GM19324 (cell line): Measurements from ENCODE around the gene MTARC2.
"Not testable (repeated sequence)": the region's sequence is repeated elsewhere in the genome, so short reads cannot be mapped to it uniquely, and the experiment has no call there.

Experiments used
- ATAC-seq: cut with Tn5 transposase; IDR thresholded peaks from one replicate; pipeline ENCODE4 v1.9.1; 2021; ENCODE audit warnings: mild to moderate bottlenecking, moderate library complexity; ENCODE audit not compliant: unreplicated experiment, low FRiP score

MTARC2 gene

GRCh38 chr1:220748089-220748934 lies at the start of gene MTARC2:
TSS of gene MTARC2 (plus strand) at chr1:220748322. CDS start at chr1:220748532, 210 bp downstream.
- ATAC-seq, result peak; percentile 77

DNA sequence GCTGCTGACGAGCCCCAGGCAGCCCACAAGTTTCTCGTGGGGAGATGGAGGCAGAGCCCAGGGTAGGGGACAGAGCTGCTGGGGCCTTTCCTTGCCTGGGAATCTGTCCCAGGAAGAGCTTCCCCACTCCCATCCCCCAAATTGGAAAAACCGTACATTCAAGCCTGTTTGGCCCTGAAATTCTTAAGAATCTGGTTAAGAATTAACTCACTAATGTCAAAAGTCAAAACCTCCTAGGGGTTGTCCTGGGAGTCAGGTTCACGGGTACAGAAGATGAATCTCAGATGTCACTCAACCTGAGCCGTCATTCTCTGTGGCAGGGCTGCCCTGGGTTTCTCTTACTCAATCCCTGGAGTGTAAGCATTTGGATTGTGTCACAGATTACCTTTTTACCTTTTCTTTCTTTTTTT lies 49.5 kb upstream of the MTARC2 start:
- no peak for ATAC-seq

DNA sequence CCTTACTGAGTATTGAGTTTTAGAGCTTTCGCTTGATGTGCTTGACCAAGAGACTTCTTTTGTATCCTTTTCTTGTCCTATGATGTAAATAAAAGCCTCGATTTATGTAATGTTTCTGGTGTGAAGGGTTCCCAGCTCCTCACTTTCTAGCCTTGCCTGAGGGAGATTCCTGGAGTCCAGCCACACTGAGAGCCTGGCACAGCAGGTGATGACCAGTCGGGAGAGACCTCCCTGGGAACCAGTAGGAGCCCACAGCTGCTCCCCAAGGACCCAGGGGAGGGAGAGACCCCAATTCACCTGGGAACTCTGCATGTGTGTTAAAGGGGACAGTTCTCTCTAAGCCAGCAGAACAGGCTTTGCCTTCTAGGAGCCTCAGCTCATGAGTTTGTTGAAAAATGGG lies 49.1 kb upstream of the MTARC2 start:
- no peak for ATAC-seq

DNA sequence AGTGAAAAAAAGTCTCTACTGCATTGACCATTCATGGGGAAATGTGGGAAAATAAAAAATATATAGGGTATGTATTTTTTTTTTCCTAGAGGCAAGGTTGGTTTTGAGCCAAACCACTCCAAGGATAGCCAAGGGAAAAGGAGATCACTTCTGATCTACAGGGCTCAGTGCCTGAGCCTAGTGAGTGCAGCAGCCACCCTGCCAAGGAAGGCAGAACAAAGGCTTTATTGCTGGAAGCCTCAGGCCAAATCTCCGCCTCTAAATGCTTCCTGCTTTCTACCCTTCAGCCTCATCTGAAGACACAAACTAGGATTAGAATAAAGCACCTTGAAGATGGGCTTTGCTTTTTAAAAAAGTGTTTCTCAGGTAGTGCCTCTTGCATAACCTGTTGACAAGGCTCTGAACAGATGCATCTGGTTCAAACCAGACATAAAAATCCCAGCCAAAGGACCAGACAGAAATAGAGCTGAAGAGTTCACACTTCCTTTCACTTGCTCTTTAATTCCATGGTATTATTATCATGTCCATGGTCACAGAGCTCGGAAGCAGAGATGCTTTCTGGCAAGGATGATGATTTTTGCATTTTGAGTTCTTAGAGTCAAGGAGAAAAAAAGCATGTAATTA lies 47.5 kb upstream of the MTARC2 start:
- ATAC-seq, result no peak

DNA sequence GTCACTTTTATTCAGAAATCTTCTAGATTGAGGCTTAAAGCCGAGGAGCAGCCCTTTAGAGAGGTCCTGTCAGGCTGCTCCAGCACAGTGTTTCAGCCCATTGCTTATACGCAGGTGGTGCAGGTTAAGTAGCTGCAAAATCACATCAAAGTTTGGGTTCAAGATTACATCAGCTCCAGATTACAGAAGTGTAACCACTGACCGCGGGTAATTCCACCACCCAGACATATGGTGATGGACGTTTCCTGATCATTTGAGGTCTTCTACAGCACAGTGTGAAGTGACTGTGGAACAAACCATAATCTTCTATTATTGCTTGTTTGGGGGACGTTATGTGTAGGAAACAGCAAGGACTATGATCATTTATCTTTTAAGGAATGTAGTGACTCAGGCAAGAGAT lies 46.1 kb upstream of the MTARC2 start:
- no peak for ATAC-seq

DNA sequence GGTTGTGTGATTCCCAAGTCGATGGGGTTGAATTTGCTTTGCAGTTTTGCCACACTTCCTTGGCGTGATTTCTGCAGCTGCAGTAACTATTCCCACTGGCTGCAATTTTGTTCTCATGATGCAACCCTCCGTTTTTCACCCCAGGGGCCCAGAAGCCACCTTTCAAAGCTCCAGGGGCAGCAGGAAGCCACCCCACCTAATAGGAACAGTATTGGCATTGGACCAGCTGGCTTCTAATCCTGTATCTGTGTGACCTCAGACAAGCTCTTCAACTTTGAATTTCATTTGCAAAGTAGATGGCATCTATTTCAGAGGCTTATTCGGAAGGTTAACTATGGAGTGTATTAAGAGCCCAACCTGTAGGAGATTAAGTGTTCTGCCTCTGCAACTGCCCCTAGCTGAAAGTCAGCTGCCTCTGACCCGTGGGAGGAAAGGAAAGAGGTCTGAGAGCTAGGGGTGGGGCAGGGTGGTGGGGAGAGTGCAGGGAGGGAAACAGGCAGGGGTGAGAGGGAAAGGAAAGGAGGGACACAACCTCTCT lies 45.3 kb upstream of the MTARC2 start:
- ATAC-seq, result no peak

GRCh38 chr1:220703305-220703704 lies 44.8 kb upstream of the MTARC2 start:
- no peak for ATAC-seq

DNA sequence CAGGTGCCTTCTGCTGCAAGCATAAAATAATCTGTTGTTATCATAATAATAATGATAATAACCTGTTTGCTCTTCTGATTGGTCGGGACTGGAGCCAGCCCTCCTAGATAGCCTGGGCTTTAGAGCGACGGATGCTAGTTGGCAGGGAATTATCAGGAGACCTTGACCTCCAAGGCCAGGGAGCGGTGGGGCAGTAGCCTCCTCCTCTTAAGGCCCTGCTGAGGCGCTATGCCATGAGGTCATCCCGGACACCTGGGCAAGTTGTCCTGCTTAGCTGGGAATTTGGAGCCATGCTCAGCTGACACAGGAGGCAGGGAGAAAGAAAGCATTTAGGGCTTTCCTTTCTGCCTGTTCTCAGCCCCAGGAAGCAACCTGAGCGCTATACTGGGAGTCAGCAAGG lies 42.3 kb upstream of the MTARC2 start:
- ATAC-seq, result no peak

DNA sequence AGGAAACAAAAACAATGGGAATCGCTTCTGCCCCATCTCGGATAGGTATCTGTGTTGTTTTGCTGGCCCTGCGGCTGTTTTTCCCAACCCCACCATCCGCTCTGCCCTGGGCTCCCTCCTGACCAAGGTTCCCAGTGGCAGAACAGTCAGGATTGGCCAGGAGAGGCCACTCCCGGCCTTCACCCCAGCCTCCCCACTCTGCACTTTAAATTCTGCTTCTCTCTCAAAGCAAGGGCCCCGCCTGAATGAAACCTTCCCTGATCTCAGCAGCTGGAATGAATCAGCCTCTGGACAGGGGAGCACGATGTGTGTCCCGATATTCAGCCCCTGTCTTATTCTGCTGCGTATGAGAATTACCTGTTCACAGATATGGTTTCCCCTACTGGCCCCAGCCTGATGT lies 41.6 kb upstream of the MTARC2 start:
- ATAC-seq, result no peak

- ATAC-seq, result no peak
These were observed 41.0 kb upstream of the MTARC2 start for GRCh38 chr1:220707160-220707559.

DNA sequence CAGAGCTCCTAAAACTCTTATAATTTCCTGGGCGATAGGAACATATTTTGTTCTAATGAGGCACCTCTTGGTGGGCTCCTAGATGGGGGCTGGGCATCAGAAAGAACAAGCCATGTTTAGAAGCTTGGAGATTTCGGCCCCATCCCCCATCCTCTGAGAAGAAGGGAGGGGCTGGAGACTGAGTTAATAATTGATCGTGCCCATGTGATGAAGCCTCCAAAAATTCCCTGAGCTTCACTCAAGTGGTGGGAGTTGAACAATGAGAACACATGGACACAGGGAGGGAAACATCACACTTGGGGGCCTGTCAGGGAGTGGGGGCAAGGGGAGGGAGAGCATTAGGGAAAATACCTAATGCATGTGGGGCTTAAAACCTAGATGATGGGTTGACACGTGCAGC lies 39.9 kb upstream of the MTARC2 start:
- no peak for ATAC-seq

DNA sequence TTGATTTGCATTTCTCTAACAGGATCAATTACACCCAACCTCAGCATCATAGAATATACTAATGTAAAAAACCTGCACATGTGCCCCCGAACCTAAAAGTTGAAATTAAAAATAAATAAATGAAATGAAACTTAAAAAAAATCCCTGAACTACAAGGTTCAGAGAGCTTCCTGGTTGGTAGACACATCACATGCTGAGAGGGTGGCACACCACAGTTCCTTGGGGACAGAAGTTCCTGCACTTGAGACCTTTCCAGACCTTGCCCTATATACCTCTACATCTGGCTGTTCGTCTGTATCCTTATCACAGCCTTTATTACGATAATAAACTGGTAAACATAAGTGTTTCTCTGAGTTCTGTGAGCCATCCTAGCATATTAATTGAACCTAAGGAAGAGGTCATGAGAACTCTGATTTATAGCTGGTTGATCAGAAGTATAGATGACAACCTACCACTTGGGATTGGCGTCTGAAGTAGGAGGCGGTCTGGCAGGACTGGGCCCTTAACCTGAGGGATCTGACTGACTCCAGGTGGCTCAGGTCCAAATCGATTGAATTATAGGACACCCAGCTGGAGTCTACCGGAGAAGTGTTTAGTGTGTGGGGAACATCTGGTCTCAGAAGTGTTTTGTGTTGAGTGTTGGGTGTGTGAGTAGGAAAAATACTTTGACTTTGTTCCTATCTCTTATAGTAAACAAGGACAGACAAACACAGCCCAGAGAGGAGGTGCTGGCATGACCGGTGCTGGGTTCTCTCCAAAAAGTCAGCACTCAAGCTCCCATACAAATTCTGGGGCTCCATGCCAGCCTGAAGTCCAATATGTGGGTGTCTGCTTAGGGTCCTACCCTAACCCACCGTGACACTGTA lies 39.0 kb upstream of the MTARC2 start:
- ATAC-seq, result no peak

GRCh38 chr1:220710333-220710732 lies 37.8 kb upstream of the MTARC2 start:
- ATAC-seq, result no peak

GRCh38 chr1:220711056-220711809 lies 36.9 kb upstream of the MTARC2 start:
- no peak for ATAC-seq

GRCh38 chr1:220715986-220716385 lies 32.1 kb upstream of the MTARC2 start:
- ATAC-seq, result not testable (repeated sequence)

GRCh38 chr1:220717800-220718640 lies 30.1 kb upstream of the MTARC2 start:
- no peak for ATAC-seq

DNA sequence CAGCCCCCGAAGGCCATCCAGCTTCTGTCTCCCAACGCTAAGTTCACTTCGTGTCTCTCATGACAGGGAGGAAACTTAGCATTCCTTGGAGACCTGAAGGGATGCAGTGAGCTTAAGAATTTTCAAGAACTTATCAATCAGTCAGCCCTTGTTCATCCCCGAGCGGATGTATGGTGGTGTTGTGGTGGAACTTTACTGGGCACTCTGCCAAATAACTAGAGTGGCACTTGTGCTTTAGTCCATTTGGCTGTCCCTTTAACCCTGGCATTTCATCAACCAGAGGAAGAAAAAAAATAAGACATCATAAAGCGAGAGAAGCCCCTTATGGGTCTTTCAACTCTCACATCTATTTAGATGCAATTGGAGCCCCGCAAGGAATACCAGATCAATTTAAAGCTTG lies 26.9 kb upstream of the MTARC2 start:
- ATAC-seq, result not testable (repeated sequence)

GRCh38 chr1:220726634-220727033 lies 21.5 kb upstream of the MTARC2 start:
- ATAC-seq, result no peak

GRCh38 chr1:220727519-220727918 lies 20.6 kb upstream of the MTARC2 start:
- ATAC-seq, result no peak
